Neural progenitor cell (in vitro differentiated cells): ENCODE measurements around the gene LHX1. TPM values are rescaled to one million over a fixed set of nuclear protein-coding genes. Genes with fewer than 3 reads are reported as not detected.

Experiments used
- DNase-seq: peaks from one replicate; pipeline ENCODE4 v3.0.0-alpha.2; 2016; ENCODE audit warnings: low spot score
- H2AFZ ChIP-seq: fragments of 200-600 bp; sonication (generic); replicated peaks from 2 replicates; pipeline ENCODE4 v1.6.1; 2016; ENCODE audit warnings: antibody characterized with exemption
- H3F3A ChIP-seq: fragments of 200-600 bp; sonication (generic); 2 replicates; pipeline ENCODE4 v1.6.1; 2016; ENCODE audit warnings: antibody characterized with exemption, low read depth
- H3K27ac ChIP-seq: fragments of 200-600 bp; sonication (generic); 2 replicates; pipeline ENCODE4 v1.5.1; 2016; ENCODE audit warnings: mild to moderate bottlenecking
- H3K27me3 ChIP-seq: fragments of 200-600 bp; sonication (generic); 2 replicates; pipeline ENCODE4 v1.6.1; 2016; ENCODE audit warnings: mild to moderate bottlenecking, moderate library complexity
- H3K36me3 ChIP-seq: fragments of 200-600 bp; sonication (generic); 2 replicates; pipeline ENCODE4 v1.5.1; 2016
- H3K4me1 ChIP-seq: fragments of 200-600 bp; sonication (generic); 2 replicates; pipeline ENCODE4 v1.6.1; 2016; ENCODE audit warnings: mixed run types
- H3K4me2 ChIP-seq: fragments of 200-600 bp; sonication (generic); 2 replicates; pipeline ENCODE4 v1.6.1; 2016
- H3K4me3 ChIP-seq: fragments of 200-600 bp; sonication (generic); 2 replicates; pipeline ENCODE4 v1.5.1; 2016
- H3K79me2 ChIP-seq: fragments of 200-600 bp; sonication (generic); 2 replicates; pipeline ENCODE4 v1.6.1; 2016; ENCODE audit warnings: low read depth
- H3K9ac ChIP-seq: fragments of 200-600 bp; sonication (generic); 2 replicates; pipeline ENCODE4 v1.6.1; 2016
- H3K9me3 ChIP-seq: fragments of 200-600 bp; sonication (generic); 2 replicates; pipeline ENCODE4 v1.5.1; 2016; ENCODE audit warnings: low read depth
- H4K20me1 ChIP-seq: fragments of 200-600 bp; sonication (generic); 2 replicates; pipeline ENCODE4 v1.6.1; 2016; ENCODE audit warnings: low read depth
- H3K27ac Mint-ChIP-seq: 3 replicates; pipeline ENCODE4 v1.8.0; 2021; ENCODE audit warnings: mixed read lengths
- H3K27me3 Mint-ChIP-seq: 2 replicates; pipeline ENCODE4 v1.8.0; 2022; ENCODE audit warnings: low read depth, mild to moderate bottlenecking, inconsistent platforms, moderate library complexity, mixed read lengths; ENCODE audit not compliant: insufficient read depth
- H3K36me3 Mint-ChIP-seq: 3 replicates; pipeline ENCODE4 v1.8.0; 2021; ENCODE audit warnings: mixed read lengths
- H3K4me1 Mint-ChIP-seq: 3 replicates; pipeline ENCODE4 v1.8.0; 2021; ENCODE audit warnings: mixed read lengths
- H3K4me3 Mint-ChIP-seq: 3 replicates; pipeline ENCODE4 v1.8.0; 2021; ENCODE audit warnings: mild to moderate bottlenecking, moderate library complexity, mixed read lengths
- H3K9me3 Mint-ChIP-seq: 3 replicates; pipeline ENCODE4 v1.8.0; 2020; ENCODE audit warnings: mixed read lengths
- CTCF ChIP-seq: fragments of 200-600 bp; sonication (generic); IDR thresholded peaks from 2 replicates; pipeline ENCODE4 v1.5.1; 2017; ENCODE audit warnings: antibody characterized with exemption, mild to moderate bottlenecking
- EZH2 ChIP-seq: fragments of 200-600 bp; sonication (generic); IDR thresholded peaks from 2 replicates; pipeline ENCODE4 v1.6.1; 2017; ENCODE audit warnings: antibody characterized with exemption, mild to moderate bottlenecking, moderate library complexity
- EZH2phosphoT487 ChIP-seq: fragments of 200-600 bp; sonication (generic); IDR thresholded peaks from 2 replicates; pipeline ENCODE4 v1.6.1; 2017; ENCODE audit warnings: antibody characterized with exemption
- total RNA-seq: library from RNA; depleted of rRNA; stranded (reverse); fragments of >200 nt; gene quantifications from 2 replicates; pipeline ENCODE4 v1.2.3, GENCODE V29; 2015; ENCODE audit warnings: low replicate concordance

Gene LHX1
- total RNA-seq, 1 donor from 2014 or later: not detected

GRCh38 chr17:36946726-36947091 lies 9.4 kb downstream of the LHX1 start:
- Histone ChIP-seq H3K36me3 (peaks cover 5% of the 10 kb centered on the region), H2AFZ (no peak overlapping the region), H3K4me1 (peaks cover 16% of the 10 kb centered on the region), H3F3A (peaks cover 45% of the 10 kb centered on the region), H3K79me2 (peaks cover 23% of the 10 kb centered on the region), H3K27me3 (peaks cover 69% of the 10 kb centered on the region), H3K4me3 (no peak overlapping the region), H4K20me1 (peaks cover 65% of the 10 kb centered on the region), H3K9me3 (no peaks in the 10 kb centered on the region), H3K9ac (no peak overlapping the region), H3K4me2 (no peak overlapping the region), H3K27ac (no peak overlapping the region)
- Mint-ChIP-seq H3K36me3 (peaks cover 3% of the 10 kb centered on the region), H3K4me3 (peak overlapping the region; percentile 2), H3K27me3 (peaks cover 53% of the 10 kb centered on the region), H3K4me1 (peaks cover 29% of the 10 kb centered on the region), H3K9me3 (no peaks in the 10 kb centered on the region), H3K27ac (no peak overlapping the region)
- DNase-seq: no peak
- TF ChIP-seq EZH2 (no peak), EZH2phosphoT487 (no peak), CTCF (no peak)

- H3K4me2 ChIP-seq: peak overlapping the region; percentile 73
- H3K9me3 ChIP-seq: no peaks in the 10 kb centered on the region
- peaks cover 32% of the 10 kb centered on the region for H3K4me1 Mint-ChIP-seq
- peaks cover 48% of the 10 kb centered on the region for H3K27me3 Mint-ChIP-seq
- H3K27ac ChIP-seq: no peak overlapping the region
- H3K36me3 Mint-ChIP-seq: peaks cover 12% of the 10 kb centered on the region
- H3K27me3 ChIP-seq: peaks cover 55% of the 10 kb centered on the region
- H3K9me3 Mint-ChIP-seq: no peaks in the 10 kb centered on the region
- H3K4me3 ChIP-seq: peak overlapping the region; percentile 56
- TF ChIP-seq CTCF (no peak), EZH2 (peak; percentile 66), EZH2phosphoT487 (peak; percentile 69)
- peaks cover 12% of the 10 kb centered on the region for H3K4me1 ChIP-seq
- peaks cover 28% of the 10 kb centered on the region for H3K79me2 ChIP-seq
- peaks cover 59% of the 10 kb centered on the region for H4K20me1 ChIP-seq
- no peak overlapping the region for H3K27ac Mint-ChIP-seq
- DNase-seq: no peak
- peaks cover 5% of the 10 kb centered on the region for H3K36me3 ChIP-seq
- peak overlapping the region; percentile 75 for H2AFZ ChIP-seq
- H3K4me3 Mint-ChIP-seq: peak overlapping the region; percentile 87
- H3K9ac ChIP-seq: no peak overlapping the region
- peaks cover 44% of the 10 kb centered on the region for H3F3A ChIP-seq
Measured at GRCh38 chr17:36947922-36948716, 10.8 kb downstream of the LHX1 start.

GRCh38 chr17:36948717-36949460 lies 11.6 kb downstream of the LHX1 start, which contains the start of gene AATF:
Gene AATF, plus strand, starts transcription at chr17:36948954. Its CDS starts 172 bp downstream, at chr17:36949126.
- Histone ChIP-seq H3K4me1 (peaks cover 10% of the 10 kb centered on the region), H3K27me3 (peaks cover 47% of the 10 kb centered on the region), H3K9ac (peak within 1 kb of the TSS; percentile 20), H3K4me2 (peak within 1 kb of the TSS; percentile 73), H2AFZ (peak within 1 kb of the TSS; percentile 77), H3K79me2 (peaks cover 28% of the 10 kb centered on the region), H3K36me3 (peaks cover 5% of the 10 kb centered on the region), H3F3A (peaks cover 44% of the 10 kb centered on the region), H3K27ac (peak within 1 kb of the TSS; percentile 43), H3K9me3 (no peaks in the 10 kb centered on the region), H3K4me3 (peak within 1 kb of the TSS; percentile 56), H4K20me1 (peaks cover 51% of the 10 kb centered on the region)
- peaks cover 13% of the 10 kb centered on the region for H3K36me3 Mint-ChIP-seq
- no peaks in the 10 kb centered on the region for H3K9me3 Mint-ChIP-seq
- H3K4me1 Mint-ChIP-seq: peaks cover 32% of the 10 kb centered on the region
- TF ChIP-seq EZH2: peak; percentile 2
- no peak for TF ChIP-seq CTCF
- peak within 1 kb of the TSS; percentile 59 for H3K27ac Mint-ChIP-seq
- DNase-seq: peak; percentile 98
- peaks cover 40% of the 10 kb centered on the region for H3K27me3 Mint-ChIP-seq
- H3K4me3 Mint-ChIP-seq: peak within 1 kb of the TSS; percentile 87
